Liver (tissue), 3 donors: ENCODE results near the gene BAG5.

ENCODE experiments used
- ATF3 ChIP-seq: IDR thresholded peaks from 2 replicates; pipeline ENCODE4 v1.6.1; 2016; ENCODE audit warnings: antibody characterized with exemption
- CTCF ChIP-seq: fragments of 150-350 bp; IDR thresholded peaks from 2 replicates; pipeline ENCODE4 v1.5.1; 2017; ENCODE audit warnings: improper control_type of control experiment, low read depth, low read length; ENCODE audit not compliant: missing input control
- EGR1 ChIP-seq, 2 donors: IDR thresholded peaks; 2 replicates each; pipeline ENCODE4 v1.6.1; 2016 to 2018; ENCODE audit warnings: antibody characterized with exemption in 2 of 2, low read depth in 2 of 2
- GABPA ChIP-seq, 2 donors: IDR thresholded peaks in 1 of 2; conservative IDR thresholded peaks in 1 of 2; 2 replicates each; pipeline ENCODE4 v1.6.1; 2016; ENCODE audit warnings: antibody characterized with exemption in 2 of 2, mild to moderate bottlenecking in 1 of 2, moderate library complexity in 1 of 2
- HNF4A ChIP-seq, 2 donors: conservative IDR thresholded peaks; 2 replicates each; pipeline ENCODE4 v1.6.1; 2016; ENCODE audit warnings: antibody characterized with exemption in 2 of 2, mild to moderate bottlenecking in 2 of 2
- JUND ChIP-seq, 2 donors: IDR thresholded peaks; 2 replicates each; pipeline ENCODE4 v1.6.1; 2016; ENCODE audit warnings: antibody characterized with exemption in 2 of 2
- MAX ChIP-seq: IDR thresholded peaks from 2 replicates; pipeline ENCODE4 v1.6.1; 2016; ENCODE audit warnings: antibody characterized with exemption
- NR2F2 ChIP-seq: IDR thresholded peaks from 2 replicates; pipeline ENCODE4 v1.6.1; 2016; ENCODE audit warnings: antibody characterized with exemption
- RAD21 ChIP-seq, 2 donors: IDR thresholded peaks; 2 replicates each; pipeline ENCODE4 v1.6.1; 2016; ENCODE audit warnings: antibody characterized with exemption in 2 of 2, mild to moderate bottlenecking in 2 of 2
- REST ChIP-seq: IDR thresholded peaks from 2 replicates; pipeline ENCODE4 v1.6.1; 2016; ENCODE audit warnings: antibody characterized with exemption, mild to moderate bottlenecking
- SP1 ChIP-seq: IDR thresholded peaks from 2 replicates; pipeline ENCODE4 v1.6.1; 2018; ENCODE audit warnings: antibody characterized with exemption, mild to moderate bottlenecking
- TAF1 ChIP-seq: conservative IDR thresholded peaks from 2 replicates; pipeline ENCODE4 v1.6.1; 2016; ENCODE audit warnings: antibody characterized with exemption, mild to moderate bottlenecking
- YY1 ChIP-seq: IDR thresholded peaks from 2 replicates; pipeline ENCODE4 v1.6.1; 2016; ENCODE audit warnings: antibody characterized with exemption, mild to moderate bottlenecking
- ZBTB33 ChIP-seq: IDR thresholded peaks from 2 replicates; pipeline ENCODE4 v1.6.1; 2016; ENCODE audit warnings: antibody characterized with exemption
- donor health status: healthy.
- donor health status: healthy.

GRCh38 chr14:103540821-103541708, 21.4 kb downstream of the BAG5 start:
- TF ChIP-seq CTCF (no peak), GABPA (IDR thresholded peaks at IDR 0.05 in 1 of 2, conservative IDR thresholded peaks at IDR 0.05 in 1 of 2) (no peak), SP1 (no peak), TAF1 (no peak), ATF3 (no peak), EGR1 (IDR thresholded peaks at IDR 0.05; ENCODE audit: low read depth in 2 of 2) (no peak), YY1 (no peak), ZBTB33 (no peak), RAD21 (IDR thresholded peaks at IDR 0.05) (no peak), NR2F2 (no peak), MAX (no peak), JUND (IDR thresholded peaks at IDR 0.05) (no peak), HNF4A (conservative IDR thresholded peaks at IDR 0.05) (no peak), REST (no peak)
